Measurements from ENCODE around the gene COG5. TPM values are rescaled to one million over a fixed set of nuclear protein-coding genes. Genes with fewer than 3 reads are reported as not detected.

COG5 gene
- total and polyA plus RNA-seq, 12 donors = 4.4 to 43.8 (median 32.8) TPM

DNA sequence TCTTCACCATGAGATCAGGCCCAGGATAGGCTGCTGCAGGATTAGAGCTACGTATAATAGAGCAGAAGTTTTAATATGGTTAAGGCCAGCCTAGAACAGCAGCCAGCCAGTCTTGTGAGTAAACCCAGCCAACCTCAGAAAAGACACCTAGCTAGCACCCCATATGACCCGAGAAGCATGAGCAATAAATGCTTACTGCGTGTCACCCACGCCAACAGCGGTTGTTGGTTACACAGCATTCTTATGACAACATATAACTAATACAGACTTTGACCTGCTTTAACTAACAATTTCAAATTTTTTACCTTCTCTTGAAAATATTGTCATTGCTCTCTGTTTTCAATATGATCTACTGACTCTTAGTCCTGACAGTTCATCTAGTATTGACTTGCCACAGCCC is 289.2 kb downstream of the COG5 start:
- Histone ChIP-seq H3K4me1 (replicated peaks in 1 of 2) (no peaks in the 10 kb centered on the region), H3K9me3 (replicated peaks in 1 of 3) (no peaks in the 10 kb centered on the region), H3K4me3 (no peak overlapping the region), H3K27me3 (no peaks in the 10 kb centered on the region), H3K27ac (no peak overlapping the region), H3K36me3 (replicated peaks in 1 of 2) (no peaks in the 10 kb centered on the region)
- DNase-seq = no peak
- intact Hi-C loops (cut with DNase I) = no loop called here
- TF ChIP-seq, protein P1, sequence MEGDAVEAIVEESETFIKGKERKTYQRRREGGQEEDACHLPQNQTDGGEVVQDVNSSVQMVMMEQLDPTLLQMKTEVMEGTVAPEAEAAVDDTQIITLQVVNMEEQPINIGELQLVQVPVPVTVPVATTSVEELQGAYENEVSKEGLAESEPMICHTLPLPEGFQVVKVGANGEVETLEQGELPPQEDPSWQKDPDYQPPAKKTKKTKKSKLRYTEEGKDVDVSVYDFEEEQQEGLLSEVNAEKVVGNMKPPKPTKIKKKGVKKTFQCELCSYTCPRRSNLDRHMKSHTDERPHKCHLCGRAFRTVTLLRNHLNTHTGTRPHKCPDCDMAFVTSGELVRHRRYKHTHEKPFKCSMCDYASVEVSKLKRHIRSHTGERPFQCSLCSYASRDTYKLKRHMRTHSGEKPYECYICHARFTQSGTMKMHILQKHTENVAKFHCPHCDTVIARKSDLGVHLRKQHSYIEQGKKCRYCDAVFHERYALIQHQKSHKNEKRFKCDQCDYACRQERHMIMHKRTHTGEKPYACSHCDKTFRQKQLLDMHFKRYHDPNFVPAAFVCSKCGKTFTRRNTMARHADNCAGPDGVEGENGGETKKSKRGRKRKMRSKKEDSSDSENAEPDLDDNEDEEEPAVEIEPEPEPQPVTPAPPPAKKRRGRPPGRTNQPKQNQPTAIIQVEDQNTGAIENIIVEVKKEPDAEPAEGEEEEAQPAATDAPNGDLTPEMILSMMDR (IDR thresholded peaks at IDR 0.05) = no peak
- TF ChIP-seq POLR2A (IDR thresholded peaks at IDR 0.05) = no peak
- 88 to 97% (median 96%) methylated on average over 5 of the region's 5 CpGs for WGBS, 4 donors

DNA sequence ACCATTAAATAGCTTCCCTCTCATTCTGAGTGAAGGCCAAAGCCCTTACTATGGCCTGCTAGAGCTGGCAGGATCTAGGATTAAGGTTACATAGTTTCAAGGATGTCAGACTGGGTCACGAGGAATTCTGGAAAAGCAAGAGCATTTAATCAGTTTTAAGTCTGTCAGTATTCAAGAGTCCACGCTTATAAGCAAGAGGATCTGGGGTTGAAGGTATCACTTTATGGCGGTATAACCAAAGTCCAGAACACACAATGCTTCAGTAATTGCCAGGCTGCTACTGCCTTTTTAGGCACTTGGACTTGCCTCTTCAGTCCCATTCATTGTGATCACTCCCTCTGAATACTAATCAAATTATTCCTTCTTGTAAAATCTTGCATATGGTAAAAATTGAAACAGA is 293.9 kb downstream of the COG5 start:
- Histone ChIP-seq H3K9me3 (replicated peaks in 1 of 3) (no peaks in the 10 kb centered on the region), H3K4me1 (replicated peaks in 1 of 2) (no peaks in the 10 kb centered on the region), H3K27ac (no peak overlapping the region), H3K36me3 (replicated peaks in 1 of 2) (no peaks in the 10 kb centered on the region), H3K4me3 (no peak overlapping the region), H3K27me3 (no peaks in the 10 kb centered on the region)
- intact Hi-C loops (cut with DNase I) = no loop called here
- WGBS, 4 donors = 75 to 86% (median 79%) methylated on average over 3 of the region's 3 CpGs
- TF ChIP-seq, protein P1 (IDR thresholded peaks at IDR 0.05) = no peak
- TF ChIP-seq POLR2A (IDR thresholded peaks at IDR 0.05) = no peak
- no peak for DNase-seq

DNA sequence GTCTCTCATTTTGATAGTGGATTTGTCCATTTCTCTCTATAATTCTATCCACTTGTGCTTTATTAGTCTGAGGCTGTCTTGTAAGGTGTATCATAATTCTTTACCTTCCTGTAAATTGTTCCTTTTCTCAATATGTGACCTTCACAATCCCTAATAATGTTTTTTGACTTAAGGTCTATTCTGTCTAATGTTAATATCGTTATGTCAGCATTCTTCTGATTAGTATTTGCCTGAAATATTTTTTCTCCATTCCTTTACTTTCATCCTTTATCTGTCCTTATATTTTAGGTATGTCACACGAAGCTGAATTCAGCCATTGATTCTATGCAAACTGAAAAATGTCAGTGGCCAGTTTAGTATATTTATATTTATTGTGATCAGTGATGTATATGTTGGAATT is 295.1 kb downstream of the COG5 start:
- Histone ChIP-seq H3K9me3 (replicated peaks in 1 of 3) (no peaks in the 10 kb centered on the region), H3K27ac (no peak overlapping the region), H3K36me3 (replicated peaks in 1 of 2) (no peaks in the 10 kb centered on the region), H3K4me3 (no peak overlapping the region), H3K27me3 (no peaks in the 10 kb centered on the region), H3K4me1 (replicated peaks in 1 of 2) (no peaks in the 10 kb centered on the region)
- DNase-seq = no peak
- WGBS, 4 donors = 94 to 100% (median 96%) methylated on average over 2 of the region's 2 CpGs
- intact Hi-C loops (cut with DNase I) = no loop called here
- TF ChIP-seq POLR2A (IDR thresholded peaks at IDR 0.05) = no peak
- TF ChIP-seq, protein P1 (IDR thresholded peaks at IDR 0.05) = no peak

DNA sequence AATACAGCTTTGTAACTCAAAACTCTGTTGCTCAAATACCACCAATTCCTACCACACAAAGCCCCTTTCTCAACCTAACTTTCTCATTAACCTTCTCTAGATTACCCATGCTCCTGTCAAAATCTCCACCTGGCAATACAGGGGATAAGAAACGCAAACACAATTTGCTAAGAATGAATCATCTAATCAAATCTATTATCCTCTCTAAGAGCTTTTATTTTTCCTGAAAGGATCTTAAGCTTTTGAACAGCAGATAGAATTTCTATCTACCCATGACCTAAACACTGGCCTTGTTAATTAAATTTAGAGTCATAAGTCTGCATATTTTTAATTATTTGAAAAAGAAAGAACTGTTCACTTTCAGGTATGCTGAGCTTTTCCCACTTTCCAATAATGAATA is 296.6 kb downstream of the COG5 start:
- no peak for DNase-seq
- H3K27me3 ChIP-seq = no peaks in the 10 kb centered on the region
- H3K36me3 ChIP-seq (replicated peaks in 1 of 2) = no peaks in the 10 kb centered on the region
- 74 to 88% (median 82%) methylated on average over 1 of the region's 1 CpG for WGBS, 4 donors
- no peaks in the 10 kb centered on the region for H3K9me3 ChIP-seq (replicated peaks in 1 of 3)
- TF ChIP-seq, protein P1 (IDR thresholded peaks at IDR 0.05) = no peak
- no peak for TF ChIP-seq POLR2A (IDR thresholded peaks at IDR 0.05)
- no peak overlapping the region for H3K27ac ChIP-seq
- no peaks in the 10 kb centered on the region for H3K4me1 ChIP-seq (replicated peaks in 1 of 2)
- H3K4me3 ChIP-seq = no peak overlapping the region
- intact Hi-C loops (cut with DNase I) = no loop called here

Measured in adrenal gland (tissue), 12 donors.